NT2/D1 (cell line): Measurements from ENCODE around the gene SCYGR2.

Experiments
- YY1 ChIP-seq: IDR thresholded peaks from 2 replicates; pipeline ENCODE4 v1.6.1; 2011; ENCODE audit not compliant: insufficient read length, insufficient read depth
- ZNF274 ChIP-seq: IDR thresholded peaks from 2 replicates; pipeline ENCODE4 v1.6.1; 2011; ENCODE audit warnings: mild to moderate bottlenecking, low read depth, low read length

- no peak for TF ChIP-seq YY1
- no peak for TF ChIP-seq ZNF274
Measured at GRCh38 chr2:227625420-227625819, 26.7 kb downstream of the SCYGR2 start.
